Activated naive CD8-positive, alpha-beta T cell treated with anti-CD3 and anti-CD28 coated beads, Interleukin-2, amount 50 U/mL, for 16 hours (primary cell): ENCODE results near the gene FGFR2.

Experiments
- DNase-seq: peaks from one replicate; pipeline ENCODE4 v3.0.0-alpha.2; 2020; ENCODE audit warnings: low read depth, low spot score

Gene FGFR2

GRCh38 chr10:121610798-121611323 is 12.6 kb upstream of the FGFR2 start:
- DNase-seq = no peak

- DNase-seq = no peak
These were observed 11.5 kb upstream of the FGFR2 start for GRCh38 chr10:121609426-121610380.

- DNase-seq = no peak
These were observed 10.4 kb upstream of the FGFR2 start for GRCh38 chr10:121608469-121609190.

GRCh38 chr10:121607310-121608055 is 9.2 kb upstream of the FGFR2 start:
- no peak for DNase-seq

- no peak for DNase-seq
These were observed 7.5 kb upstream of the FGFR2 start for GRCh38 chr10:121605708-121606107.

GRCh38 chr10:121601458-121601857 is 3.2 kb upstream of the FGFR2 start:
- DNase-seq = no peak

- DNase-seq = no peak
These were observed 2.4 kb upstream of the FGFR2 start for GRCh38 chr10:121600611-121601010.

- DNase-seq = no peak
These were observed 1.7 kb upstream of the FGFR2 start for GRCh38 chr10:121599947-121600346.

GRCh38 chr10:121597504-121598262 is 561 bp downstream of the FGFR2 start:
- DNase-seq = no peak

- DNase-seq = no peak
These were observed 1.3 kb downstream of the FGFR2 start for GRCh38 chr10:121596689-121597503.

DNA sequence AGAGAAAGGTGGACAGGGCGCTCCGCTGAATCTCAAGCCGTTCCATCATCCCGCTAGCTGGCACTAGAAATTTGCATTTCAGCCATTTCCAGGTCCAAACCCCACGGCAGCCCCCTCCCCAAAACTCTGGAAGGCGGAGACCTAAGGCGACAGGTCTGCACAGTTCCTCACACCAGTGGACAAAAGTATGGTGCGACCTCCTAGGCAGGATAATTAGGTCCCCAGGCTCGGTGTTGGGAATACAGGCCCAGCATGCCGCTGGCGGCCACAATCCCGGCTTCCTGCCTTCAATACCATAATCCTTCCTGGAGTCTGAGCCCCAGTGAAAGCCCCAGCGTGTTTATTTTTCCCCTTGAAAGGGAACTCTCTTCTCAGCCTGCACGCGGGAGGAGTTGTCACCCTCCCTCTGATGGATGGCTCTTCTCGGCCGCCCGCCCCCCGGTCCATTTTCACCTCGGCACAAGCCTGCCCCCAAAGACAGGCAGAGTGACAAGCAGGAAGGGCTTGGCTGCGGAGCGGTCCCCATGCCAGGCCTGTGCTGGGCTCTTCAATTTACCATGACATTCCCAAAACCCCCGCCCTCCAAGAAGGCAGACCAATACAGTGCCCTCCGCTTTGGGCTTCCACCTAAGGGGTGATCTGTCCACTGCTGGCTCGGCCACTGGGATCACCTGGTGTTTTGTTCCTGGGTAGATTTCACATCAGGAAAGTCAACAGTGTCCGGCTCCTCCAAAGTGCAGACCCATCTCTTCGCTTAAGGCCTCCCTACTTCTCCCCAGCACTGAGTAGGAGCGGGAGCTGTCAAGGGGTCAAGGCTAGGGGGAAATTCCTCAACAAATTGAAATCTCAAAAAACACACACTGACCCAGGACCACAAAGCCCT is 2.2 kb downstream of the FGFR2 start:
- DNase-seq = no peak

- DNase-seq = no peak
These were observed 2.9 kb downstream of the FGFR2 start for GRCh38 chr10:121595351-121595805.

- DNase-seq = no peak
These were observed 3.5 kb downstream of the FGFR2 start for GRCh38 chr10:121594623-121595350.

DNA sequence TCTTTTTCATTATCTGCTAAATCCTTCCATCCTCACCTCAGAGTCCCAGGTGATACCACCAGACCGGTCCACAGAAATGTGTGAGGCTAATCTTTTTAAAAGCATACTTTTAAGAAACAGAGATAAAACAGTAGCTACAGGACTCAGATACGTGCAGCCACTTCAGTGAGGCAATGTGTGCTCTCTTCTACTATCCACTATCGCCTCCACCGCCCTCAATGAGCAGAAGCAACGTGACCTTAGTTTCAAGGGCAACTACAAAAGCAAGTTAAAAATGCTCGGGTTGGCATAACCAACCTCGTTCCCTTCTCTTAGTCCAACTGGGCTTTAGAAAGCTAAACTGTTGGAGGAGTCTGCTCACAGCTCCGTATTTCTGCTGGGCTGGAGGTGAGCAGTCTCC is 4.2 kb downstream of the FGFR2 start:
- DNase-seq = no peak

DNA sequence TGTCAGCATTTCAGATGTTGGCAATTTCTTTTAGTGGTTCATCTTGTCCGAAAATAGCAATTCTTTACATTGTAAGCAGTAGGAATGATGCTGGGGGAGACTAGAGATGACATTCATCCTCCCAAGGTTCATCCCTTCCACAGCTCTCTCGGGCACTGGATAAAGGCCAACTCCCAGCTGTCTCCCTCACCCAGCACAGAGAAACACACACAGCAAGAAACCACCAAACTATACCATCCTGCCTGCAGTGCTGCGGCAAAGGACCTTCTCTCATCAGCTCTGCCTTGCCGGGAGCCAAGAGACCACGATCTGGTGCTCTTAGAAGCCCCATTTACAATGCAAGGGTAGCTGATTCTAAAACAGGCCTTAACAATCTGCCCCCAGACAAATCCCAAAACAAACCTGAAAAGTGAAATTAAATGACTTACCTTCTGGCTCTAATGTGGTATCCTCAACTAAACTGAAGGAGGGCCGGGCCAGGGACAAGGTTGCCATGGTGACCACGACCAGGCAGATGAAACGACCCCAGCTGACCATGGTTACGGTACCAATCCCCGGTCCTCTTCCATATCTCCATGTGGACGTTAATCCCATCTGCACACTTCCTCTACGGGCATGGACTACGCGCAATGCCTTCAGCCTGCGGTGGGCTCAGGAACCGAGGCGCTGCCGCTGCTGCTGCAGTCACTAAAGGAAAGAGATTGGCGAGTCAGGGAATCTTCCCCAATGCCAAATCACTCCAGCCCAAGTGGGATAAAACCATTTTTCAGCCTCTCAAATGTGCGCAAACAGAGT is 4.8 kb downstream of the FGFR2 start:
- no peak for DNase-seq

DNA sequence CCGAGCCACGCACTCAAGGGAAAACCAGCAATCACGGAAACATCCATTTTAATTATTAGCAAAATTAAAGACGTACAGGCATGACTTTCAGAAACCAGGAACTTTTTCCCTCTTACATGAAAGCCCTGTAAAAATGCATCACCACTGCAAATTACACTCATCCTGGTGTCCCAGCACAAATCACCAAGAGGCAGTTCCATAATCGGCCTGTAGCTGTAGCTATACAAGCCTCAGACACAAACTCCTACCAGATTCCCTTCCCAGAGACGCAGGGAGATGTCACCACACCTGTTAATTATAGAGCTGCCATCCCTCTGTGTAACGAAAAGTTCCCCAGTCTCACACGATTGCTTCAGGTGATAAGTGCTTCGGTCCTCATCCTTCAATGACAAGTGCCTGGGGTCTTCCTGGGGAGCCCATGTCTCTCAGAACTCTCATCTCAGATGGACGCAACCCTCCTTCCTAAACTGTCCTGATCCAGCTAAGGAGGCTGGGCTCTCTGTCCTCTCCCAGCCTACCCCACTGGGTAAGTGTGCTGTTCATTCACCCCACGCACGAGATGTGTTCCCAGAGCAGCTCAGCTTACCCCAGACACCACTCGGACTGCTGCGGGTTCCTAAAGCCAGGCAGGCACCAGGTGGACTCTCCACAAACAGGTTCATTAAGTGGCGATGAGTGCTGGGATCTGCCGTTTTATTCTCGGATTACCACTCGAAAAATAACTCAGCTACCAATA is 5.9 kb downstream of the FGFR2 start:
- no peak for DNase-seq

DNA sequence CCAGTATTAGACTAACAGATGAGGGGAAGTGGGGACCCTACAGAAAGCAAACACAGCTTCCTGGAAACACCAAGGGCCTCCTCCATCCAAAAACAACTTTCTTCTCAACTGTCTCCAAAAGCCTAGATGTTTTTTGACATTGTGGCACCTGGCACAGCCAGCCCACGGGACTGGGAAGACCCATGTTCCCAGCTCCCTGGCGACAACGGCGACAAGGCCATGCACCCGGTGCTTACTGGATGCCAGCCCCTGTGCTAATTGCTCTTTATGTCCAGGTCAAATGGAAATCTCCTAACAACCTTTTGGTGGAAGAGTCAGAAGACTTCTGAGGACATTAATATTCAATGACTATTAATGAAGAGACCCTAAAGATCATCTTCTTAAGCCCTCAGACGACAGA is 7.1 kb downstream of the FGFR2 start:
- no peak for DNase-seq
